Smooth muscle cell of the coronary artery (primary cell): ENCODE results near the gene FOXJ2. TPM values are rescaled to one million over a fixed set of nuclear protein-coding genes. Genes with fewer than 3 reads are reported as not detected.

Experiments
- total RNA-seq: library from RNA; depleted of rRNA; stranded (reverse); fragments of >200 nt; gene quantifications from 2 replicates; pipeline ENCODE4 v1.2.3, GENCODE V29; 2014; ENCODE audit warnings: low replicate concordance

The FOXJ2 gene
- total RNA-seq = 1.5 and 3.3 TPM in 2 replicates

GRCh38 chr12:8032242-8033152 lies at the start of gene FOXJ2:
TSS of gene FOXJ2 (plus strand) at chr12:8032716. CDS start at chr12:8039833, 7,117 bp downstream.

GRCh38 chr12:8065991-8066594 lies 33.6 kb downstream of the FOXJ2 start, which contains the start of gene C3AR1:
TSS of gene C3AR1 (minus strand) at chr12:8066359. CDS start at chr12:8060185, 6,174 bp downstream.

Other genes with a start within 250 kb of the FOXJ2 start
- gene NANOG, start 243.3 kb upstream of the FOXJ2 start, total RNA-seq = not detected in 2 replicates
- gene SLC2A14, start 159.8 kb upstream of the FOXJ2 start, total RNA-seq = not detected in 2 replicates
- 48.8 and 94.7 TPM in 2 replicates for gene SLC2A3, start 96.5 kb upstream of the FOXJ2 start, total RNA-seq
- gene C3AR1, start 33.6 kb downstream of the FOXJ2 start, total RNA-seq = under 0.01 and 0.30 TPM in 2 replicates
- 23.9 and 32.8 TPM in 2 replicates for gene NECAP1, start 49.6 kb downstream of the FOXJ2 start, total RNA-seq
- 0.23 TPM in 1 of 2 replicates, not detected in the other for gene CLEC4A, start 90.9 kb downstream of the FOXJ2 start, total RNA-seq
- gene ZNF705A, start 124.3 kb downstream of the FOXJ2 start, total RNA-seq = not detected in 2 replicates
- gene FAM90A1, start 194.9 kb downstream of the FOXJ2 start, total RNA-seq = 0.35 TPM in 1 of 2 replicates, not detected in the other